ENCODE measurements around the gene CACNA1H.

CACNA1H gene

DNA sequence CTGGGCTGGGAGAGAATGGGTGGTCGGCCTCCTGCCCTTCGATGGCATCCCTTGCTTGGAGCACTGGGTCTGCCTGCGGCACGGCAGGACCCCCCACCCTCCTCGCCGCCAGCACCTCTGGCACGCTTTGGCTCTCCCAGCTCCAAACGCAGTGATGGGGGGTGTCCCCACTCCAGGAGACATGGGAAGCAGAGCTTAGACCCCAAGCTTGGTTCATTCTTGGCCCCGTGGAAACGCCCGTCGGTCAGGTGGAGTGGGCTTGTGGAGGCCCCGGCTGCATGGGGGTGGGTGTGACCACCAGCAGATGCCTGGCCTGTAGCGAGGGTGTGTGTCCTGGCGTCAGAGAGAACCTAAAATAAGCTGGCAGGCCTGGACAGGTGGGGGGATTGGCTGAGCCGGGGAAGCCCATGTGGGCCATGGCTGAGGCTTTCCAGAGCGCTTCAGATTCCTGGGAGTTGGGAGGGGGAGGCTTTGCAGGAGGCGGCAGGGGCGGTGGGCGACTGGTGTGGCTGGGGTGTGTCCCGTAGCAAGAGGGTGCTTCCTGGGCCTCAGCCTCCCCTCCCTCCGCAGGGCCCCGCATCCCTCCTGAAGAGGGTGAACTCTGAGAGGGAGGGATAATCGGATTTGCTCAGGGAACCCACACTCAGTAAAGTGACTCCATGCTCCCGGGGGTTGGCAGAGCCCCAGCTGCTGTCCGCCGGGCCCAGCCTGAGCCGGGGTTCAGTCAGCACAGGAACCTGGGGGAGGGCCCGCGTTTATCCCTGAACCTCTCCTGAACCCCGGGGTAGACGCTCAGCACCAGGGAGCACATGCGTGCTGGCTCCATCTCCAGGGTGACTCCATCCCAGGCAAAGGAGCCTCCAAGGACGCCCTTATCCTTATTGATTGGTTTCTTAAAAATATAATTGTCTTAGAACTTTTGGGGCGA, 3.4 kb downstream of the CACNA1H start:
- in situ Hi-C loops (cut with MboI; ENCODE audit: low sequenced_read_pairs) = no loop called here

DNA sequence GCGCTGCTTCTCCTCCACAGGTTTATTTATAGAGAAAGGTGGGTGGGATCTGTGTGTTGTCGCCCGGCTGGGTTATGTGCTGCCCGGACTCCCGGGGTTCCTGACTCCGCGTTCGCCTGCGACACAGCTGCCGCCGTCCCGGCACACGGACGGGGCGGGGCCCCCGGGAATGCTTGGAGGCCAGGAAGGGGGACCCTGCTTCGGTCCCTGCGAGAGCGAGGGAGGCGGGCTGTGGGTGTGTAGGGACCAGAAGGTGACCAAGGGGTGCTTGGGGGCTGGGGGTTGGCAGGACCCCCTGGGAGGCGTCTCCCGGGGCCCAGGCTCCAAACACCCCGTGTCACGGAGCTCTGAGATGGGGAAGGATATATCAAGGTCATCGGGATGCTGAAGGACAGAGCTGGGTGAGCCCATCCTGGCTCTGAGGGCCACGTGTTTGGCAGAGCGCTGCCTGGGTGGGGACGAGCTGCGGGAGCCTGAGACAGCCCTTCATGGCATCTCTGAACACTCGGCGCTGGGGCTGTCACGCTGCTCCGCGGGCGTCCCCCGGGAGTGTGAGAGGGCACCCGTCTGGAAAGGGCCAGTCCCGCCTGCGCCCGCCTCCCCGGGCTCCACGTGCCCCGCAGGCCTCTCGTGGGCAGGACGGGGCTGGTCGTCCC, 4.2 kb downstream of the CACNA1H start:
- in situ Hi-C loops (cut with MboI; ENCODE audit: low sequenced_read_pairs) = no loop called here

DNA sequence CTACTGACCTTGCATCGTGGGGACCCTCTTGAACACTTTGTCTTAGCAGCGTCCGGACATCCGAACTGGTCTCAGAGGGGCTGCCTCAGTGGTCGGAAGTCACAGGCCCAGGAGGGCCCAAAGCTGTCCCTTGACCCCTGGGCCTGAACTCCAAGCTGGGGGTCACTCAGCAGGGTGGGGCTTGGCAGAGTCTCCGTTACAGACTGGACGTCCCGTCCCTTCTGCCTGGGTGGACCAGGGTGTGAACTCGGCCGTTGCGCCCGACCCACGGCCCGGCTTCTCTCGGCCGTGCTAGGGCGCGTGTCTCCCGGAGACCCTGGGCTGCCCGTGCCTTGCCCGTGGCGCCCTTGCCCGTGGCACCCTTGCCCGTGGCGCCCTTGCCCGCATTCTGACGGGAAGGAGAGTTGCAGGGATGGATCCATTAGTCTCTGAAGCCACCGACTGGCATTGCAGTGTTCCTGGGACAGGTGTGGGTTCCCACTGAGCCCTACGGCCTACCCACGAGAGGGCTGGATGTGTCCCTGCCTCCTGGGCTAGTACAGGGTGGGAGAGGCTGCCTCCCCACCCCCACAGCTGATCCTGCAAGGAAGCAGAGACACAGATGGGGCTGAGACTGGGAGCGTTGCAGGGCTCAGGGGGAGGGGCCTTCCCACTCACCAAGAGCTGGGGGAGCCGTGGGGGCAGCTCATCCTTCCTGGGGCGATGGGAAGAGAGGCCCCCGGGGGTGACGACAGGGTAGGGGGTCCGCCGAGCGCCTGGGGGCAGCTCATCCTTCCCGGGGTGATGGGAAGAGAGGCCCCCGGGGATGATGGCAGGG, 4.9 kb downstream of the CACNA1H start:
- in situ Hi-C loops (cut with MboI; ENCODE audit: low sequenced_read_pairs) = no loop called here

DNA sequence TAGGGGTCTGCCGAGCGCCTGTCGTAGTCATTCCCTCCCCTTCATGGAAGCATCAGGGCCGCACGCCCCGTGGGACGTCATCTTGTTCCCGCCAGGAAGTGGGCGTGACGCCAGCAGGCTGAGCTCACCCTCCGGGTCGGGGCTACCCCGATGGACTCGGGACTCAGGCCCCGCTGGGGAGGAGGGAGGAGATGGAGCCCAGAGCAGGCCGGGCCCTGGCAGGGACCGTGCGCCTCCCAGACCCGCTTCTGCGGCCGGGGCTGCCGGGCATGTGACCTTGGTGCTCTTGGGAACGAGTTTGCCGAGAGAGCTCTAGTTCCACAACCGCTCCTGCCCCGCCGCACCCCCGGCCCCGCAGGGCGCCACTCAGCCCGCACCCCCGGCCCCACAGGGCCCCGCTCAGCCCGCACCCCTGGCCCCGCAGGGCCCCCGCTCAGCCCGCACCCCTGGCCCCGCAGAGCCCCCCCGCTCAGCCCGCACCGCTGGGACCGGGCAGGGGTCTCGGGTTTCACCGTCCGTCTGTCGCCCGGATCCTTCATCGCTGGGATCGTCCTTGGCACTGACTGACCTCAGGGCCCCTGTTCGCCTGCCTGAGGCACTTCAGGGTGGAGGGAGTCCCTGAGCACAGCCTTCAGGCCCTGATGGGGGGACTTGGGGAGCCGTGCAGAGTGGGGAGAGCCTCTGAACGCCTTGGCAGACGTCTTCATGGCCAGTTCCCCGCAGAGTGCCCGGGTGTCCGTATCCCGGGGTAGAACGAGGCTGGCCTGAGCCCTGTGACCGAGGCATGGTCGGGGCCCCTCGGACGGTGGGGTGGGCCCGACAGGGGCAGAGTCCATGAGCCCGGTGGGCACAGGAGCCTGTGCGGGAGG, 5.8 kb downstream of the CACNA1H start:
- in situ Hi-C loops (cut with MboI; ENCODE audit: low sequenced_read_pairs) = no loop called here

DNA sequence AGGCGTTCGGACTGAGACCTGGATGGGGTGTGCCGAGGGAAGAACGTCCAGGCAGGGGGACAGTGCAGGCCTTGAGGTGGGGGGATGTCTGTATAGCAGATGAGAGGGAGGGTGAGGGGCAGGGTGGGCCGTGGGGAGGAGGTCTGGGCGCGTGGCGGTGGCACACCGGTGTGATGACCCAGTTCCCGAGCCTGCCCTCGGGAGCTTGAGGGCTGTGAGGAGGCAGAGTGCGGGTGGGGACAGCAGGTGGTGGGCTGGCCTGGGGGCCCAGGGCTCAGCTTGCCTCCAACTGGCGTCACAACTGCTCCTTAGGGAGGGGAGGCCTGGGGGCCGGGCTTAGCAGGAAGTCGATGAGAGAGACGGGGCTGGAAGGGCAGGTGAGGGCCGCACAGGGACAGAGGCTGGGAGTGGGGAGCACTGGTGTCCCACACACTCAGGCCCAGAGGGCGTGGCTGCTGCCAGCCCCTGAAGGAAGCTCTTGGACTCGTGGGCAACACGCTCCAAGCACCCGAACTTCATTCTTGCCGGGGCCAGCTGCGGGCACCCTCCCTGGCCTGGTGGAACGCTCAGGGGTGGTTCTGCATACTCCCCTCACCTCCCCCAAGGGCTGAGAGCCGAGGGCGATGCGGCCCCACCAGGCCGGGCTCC, 6.5 kb downstream of the CACNA1H start:
- in situ Hi-C loops (cut with MboI; ENCODE audit: low sequenced_read_pairs) = no loop called here

DNA sequence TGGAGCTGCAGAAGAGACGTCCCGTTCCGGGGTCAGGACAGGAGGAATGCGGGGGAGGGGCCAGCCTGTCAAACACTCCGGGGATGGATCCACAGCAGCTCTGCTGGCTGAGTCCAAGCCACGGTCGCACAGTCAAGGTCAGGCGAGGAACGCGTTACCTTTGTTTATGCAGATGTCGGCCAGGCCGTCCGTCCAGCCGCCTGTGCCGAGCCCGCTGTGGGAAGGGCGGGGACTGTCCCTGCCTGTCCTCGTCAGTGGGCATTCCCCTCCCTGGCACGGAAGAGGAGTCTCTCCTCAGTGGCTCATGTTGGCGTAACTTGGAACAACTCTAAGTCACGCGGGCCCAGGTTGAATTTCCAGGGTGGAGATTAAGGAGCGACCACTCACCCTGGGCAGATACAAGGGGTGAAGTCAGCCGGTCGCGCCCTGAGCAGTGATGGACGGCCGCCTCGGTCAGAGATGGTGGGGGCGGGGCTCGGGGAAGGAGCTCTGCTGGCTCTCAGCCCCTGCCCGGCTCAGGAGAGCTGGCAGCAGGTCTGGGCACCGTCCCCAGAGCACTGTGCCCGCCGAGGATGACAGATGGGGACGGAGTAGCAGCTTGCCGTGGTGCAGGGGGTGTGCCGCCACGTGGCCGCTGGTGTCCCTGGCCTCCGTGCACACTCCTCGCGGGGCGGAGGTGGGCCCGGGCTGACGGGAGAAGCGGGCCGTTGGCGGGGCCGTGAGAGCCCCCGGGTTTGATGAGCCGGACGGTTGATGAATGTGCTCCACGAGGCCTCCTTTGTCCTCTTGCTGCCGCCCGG, 7.3 kb downstream of the CACNA1H start:
- in situ Hi-C loops (cut with MboI; ENCODE audit: low sequenced_read_pairs) = no loop called here

DNA sequence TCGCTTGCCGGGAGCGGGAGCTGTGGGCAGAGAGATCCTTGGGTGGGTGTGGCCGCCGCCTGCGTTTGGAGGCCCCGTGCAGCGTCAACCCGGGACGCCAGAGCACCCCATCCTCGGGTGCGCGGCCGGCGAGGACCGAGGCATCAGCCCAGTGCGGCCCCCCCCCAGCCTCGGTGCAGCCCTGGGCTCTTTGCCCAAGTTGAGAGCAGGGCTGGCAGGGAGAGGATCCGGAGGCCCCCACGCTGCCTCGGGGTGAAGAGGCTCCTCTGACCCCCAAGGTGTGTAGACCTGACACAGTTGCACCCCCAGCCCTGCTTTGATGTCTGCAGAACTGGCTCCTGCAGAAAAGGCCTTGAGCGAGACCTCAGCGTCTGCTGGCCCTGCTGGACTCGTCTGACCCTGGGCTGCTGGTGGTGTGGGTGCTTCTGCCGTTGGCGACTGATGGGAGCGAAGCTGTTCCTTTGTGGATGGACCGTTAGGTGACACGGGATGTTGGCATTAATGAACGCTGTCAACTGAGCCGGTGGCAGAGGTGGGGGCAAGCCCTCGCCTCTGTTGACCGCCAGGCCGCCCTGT, 8.0 kb downstream of the CACNA1H start:
- in situ Hi-C loops (cut with MboI; ENCODE audit: low sequenced_read_pairs) = no loop called here

DNA sequence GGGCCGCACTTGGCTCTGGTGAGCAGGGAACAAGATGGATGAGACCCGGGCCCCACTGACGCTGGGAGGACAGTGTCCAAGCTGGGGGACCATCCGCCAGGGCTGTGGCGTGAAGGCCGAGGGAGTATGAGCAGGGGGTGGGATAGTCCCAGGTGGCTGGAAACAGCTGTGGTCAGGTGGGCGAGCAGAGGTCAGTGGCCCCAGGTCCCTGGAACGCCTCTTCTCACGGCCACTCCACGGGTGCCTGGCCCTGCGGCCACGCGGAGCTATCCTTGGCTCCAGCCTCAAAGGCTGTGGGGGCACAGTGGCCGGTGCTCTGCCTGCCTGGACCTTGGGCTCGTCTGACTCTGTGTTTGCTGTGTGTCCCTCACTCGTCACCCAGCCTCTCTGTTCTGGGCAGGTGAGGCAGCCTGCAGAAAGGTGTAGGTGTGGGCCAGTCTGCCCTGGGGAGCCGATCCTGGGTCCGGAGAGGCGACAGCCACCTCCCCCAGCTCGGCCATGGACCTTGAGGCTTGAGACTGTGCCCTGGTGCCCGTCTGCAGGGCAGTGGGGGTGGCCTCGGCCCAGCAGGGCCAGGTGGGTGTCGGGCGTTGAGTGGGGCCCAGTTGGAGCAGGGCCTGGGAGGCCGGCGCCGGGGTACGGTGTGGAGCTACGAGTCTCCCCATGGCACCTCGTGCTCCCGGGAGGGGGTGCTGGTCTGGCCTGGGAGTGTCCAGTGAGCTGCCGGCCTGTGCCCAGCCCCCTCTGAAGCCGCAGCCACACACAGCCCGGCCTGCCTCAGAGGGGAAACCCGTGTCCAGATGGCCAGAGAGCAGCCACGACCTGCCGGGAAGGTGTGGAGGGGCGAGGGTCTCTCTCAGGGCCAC, 10.0 kb downstream of the CACNA1H start:
- in situ Hi-C loops (cut with MboI; ENCODE audit: low sequenced_read_pairs) = no loop called here

DNA sequence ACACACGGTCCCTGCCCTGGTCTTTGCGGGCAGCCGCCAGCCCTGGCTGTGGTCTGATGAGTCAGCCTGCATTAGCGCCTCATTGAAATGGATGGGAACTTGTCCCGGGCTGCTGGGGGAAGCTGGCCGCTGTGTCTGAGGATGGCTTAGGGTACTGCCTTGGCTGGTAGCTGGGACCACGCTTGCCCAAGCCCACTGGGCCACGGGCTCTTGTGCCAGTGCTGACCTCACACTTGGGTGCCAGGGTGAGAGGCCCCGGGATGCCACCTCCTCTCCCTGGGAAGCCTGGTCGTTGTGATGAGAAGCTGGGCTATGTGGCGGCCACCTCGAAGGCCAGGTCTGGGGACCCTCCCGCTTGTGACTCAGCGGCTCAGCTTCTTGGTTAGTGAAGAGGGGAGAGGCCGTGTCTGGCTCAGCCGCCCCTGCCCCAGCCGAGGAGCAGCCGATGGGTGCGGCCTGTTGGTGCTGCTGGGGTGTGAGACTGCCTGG, 10.7 kb downstream of the CACNA1H start:
- in situ Hi-C loops (cut with MboI; ENCODE audit: low sequenced_read_pairs) = no loop called here

DNA sequence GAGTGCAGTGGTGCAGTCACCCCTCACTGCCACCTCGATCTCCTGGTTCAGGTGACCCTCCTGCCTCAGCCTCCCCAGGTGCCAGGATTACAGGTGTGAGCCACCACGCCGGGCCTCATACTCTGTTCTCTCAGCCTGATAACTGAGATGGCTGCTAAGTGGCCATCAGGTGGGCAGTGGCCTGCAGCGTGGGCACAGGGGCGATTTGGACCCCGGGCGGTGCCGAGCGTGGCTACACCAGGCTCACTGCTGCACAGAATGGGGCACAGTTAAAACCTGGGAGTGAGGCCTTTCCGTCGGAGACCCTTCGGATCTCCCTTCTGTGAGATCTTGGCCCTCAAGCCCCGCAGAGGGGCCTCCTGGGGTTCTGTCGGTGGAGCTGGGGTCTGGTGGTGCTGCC, 11.5 kb downstream of the CACNA1H start:
- in situ Hi-C loops (cut with MboI; ENCODE audit: low sequenced_read_pairs) = no loop called here

DNA sequence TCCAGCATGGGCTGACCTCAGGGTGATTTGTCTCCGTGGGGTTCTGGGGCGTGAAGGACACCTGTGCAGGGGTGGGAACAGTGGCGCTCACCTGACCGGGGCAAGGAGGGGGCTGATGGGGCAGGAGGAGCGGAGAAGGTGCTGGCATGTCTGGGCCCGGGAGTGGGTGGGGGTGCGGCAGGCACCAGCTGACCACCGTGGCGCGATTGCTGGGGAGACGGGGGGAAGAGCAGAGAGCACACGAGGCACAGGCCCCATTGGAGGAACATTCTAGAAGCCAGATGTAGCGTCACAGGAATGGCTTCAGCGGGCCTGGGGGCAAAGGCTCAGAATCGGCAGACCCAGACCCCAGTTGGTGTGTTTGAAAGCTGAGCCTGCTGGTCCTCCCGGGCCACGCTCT, 12.1 kb downstream of the CACNA1H start:
- in situ Hi-C loops (cut with MboI; ENCODE audit: low sequenced_read_pairs) = no loop called here

DNA sequence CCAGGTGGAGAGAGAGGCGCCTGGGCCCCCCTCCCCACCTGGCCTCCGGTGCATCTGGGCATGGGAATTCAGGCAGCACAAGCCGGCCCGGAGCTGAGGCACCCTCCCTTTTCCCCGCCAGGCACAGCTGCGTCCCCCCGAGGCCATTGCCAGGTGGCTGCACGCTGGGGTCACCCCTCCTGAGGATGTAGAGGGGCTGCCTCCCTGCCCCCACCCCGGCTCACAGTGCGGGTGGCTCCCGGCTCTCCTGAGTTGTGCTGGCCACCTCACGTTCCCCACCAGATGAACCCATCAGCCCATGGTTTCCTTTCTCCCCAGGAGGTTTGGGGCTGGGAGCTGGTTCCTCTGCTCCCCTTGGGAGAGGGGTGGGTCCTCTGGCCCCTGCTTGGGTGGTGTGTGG, 12.6 kb downstream of the CACNA1H start:
- in situ Hi-C loops (cut with MboI; ENCODE audit: low sequenced_read_pairs) = no loop called here

DNA sequence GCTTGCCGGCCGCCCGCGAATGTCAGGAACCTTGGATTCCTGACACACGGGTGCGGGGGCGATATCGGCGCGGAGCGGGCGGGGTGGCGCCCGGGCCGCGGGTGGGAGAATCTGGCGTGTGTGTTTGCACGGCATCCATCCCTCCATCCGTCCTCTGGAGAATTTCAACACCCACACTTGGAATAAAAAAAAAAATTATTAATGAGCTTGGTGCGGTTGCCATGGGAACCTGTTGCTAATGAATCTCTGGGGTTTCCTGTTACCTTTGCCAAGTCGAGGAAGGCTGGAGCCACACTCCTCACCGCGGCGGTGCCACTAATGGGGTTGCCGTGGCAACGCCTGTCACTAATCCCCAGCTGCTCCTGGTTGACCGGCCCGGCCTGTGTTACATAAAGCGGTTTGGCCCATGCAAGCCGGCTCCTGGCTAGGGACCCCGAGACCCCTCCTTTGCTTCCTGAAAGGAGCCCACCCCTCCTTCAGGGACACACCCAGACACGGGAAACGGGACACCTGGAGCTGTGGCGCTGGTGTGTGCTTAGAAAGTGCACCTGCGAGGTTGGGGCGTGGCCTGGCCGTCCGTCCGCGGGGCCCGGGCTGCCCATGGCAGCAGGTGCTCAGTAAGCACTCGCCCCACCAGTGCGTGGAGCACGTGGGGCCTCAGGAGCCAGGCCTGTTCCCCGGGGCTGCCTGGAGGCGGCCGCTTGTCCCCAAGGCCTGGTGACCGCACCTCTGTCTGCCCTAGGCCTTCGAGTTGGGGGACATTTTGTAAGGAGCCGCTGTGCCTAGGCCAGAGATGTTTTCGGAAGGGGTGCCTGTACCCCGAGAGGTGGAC, 14.6 kb downstream of the CACNA1H start:
- in situ Hi-C loops (cut with MboI; ENCODE audit: low sequenced_read_pairs) = no loop called here

DNA sequence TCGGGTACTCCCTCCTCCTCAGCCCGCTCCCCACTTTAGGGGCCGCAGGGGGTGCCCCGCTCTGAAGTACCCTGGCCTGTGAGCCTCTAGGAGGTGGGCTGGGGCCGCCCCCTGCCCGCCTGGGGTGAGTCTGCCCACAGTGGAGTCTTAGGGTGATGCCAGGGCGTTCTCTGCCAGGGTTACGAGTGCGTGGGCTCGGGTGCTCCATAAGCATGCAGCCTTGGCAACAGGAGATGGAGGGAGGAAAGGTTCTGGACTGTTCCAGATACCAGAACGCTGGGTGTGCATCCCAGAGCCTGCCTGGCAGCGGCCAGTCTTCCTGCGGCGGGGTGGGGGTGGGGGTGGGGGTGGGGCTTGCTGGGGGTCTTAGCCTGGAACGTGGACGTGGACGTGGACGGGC, 15.9 kb downstream of the CACNA1H start:
- in situ Hi-C loops (cut with MboI; ENCODE audit: low sequenced_read_pairs) = no loop called here

DNA sequence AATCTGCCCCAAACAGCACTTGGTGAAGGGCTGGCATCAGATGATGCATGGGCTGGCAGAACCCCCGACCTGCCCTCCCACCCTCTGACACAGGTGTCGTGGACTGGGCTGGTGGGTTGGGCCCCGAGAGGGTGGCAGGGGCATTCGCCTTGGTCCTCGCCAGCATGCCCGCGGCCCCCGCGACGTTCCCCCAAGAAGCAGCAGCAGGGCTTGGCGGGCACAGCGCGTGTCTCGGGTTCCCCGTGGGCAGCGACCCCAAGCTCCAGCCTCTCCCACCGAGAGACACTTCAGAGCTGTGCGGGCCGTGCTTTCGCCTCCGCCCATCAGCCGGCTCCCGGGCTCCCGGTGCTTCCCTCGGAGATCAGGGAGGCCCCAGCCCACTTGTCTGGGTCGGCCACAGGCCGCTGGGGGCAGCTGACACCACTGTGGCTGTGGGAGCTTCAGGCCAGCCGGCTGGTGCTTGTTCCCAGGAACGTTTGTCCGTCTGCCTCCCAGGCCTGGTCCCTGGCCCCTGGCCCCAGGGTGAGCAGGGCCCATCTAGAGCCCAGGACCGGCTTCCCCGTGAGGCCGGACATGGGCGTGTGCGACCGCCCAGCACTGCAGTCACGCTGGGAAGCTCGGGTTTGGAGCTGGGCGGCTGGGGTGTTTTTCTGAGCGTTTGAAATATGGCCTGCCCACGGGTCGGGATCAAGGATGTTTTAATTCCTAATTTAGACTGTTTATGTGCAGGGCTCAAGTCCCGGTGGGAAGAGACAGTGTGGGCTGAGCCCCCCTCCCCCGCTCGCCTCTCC, 16.6 kb downstream of the CACNA1H start:
- in situ Hi-C loops (cut with MboI; ENCODE audit: low sequenced_read_pairs) = no loop called here

DNA sequence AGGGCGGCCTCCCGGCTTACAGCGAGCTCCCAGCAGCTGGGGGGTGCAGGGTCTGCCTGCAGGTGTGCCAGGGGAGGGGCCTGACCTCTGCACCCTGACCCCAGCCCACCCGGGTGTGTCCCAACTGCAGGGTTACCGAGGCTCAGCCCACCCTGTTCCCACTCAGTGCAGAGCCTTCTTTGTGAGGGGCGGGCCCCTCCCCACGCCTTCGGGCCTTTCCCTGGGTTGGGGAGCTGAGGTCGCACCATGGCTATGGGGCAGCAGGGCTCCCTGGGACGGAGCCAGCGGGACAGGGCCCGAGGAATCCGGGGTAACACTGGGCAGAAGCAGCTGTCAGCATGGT, 17.1 kb downstream of the CACNA1H start:
- in situ Hi-C loops (cut with MboI; ENCODE audit: low sequenced_read_pairs) = no loop called here

Data from hTERT RPE-1 (cell line).